HepG2 (cell line): ENCODE measurements around the gene RSAD1. TPM values are rescaled to one million over a fixed set of nuclear protein-coding genes. Genes with fewer than 3 reads are reported as not detected.

ENCODE experiments used
- ATF1 ChIP-seq: IDR thresholded peaks from 2 replicates; pipeline ENCODE4 v1.6.1; 2016; ENCODE audit warnings: mild to moderate bottlenecking, control low read depth
- BORCS8-MEF2B ChIP-seq: sonication (generic); formaldehyde crosslinking; IDR thresholded peaks from 2 replicates; pipeline ENCODE4 v1.8.0; 2022; ENCODE audit warnings: mild to moderate bottlenecking, missing genetic modification reagents
- DR1 ChIP-seq: sonication (generic); formaldehyde crosslinking; IDR thresholded peaks from 2 replicates; pipeline ENCODE4 v1.8.0; 2021; ENCODE audit warnings: mild to moderate bottlenecking, missing genetic modification reagents, inconsistent platforms
- MXI1 ChIP-seq: IDR thresholded peaks from 3 replicates; pipeline ENCODE4 v1.6.1; 2012; ENCODE audit warnings: low read depth, low read length, inconsistent platforms, borderline replicate concordance
- NFE2L2 ChIP-seq: fragments of 150-350 bp; IDR thresholded peaks from 2 replicates; pipeline ENCODE4 v1.6.1; 2014; ENCODE audit warnings: low read length
- SRSF9 ChIP-seq: fragments of 200-400 bp; formaldehyde crosslinking; IDR thresholded peaks from 2 replicates; pipeline ENCODE4 v1.6.1; 2018; ENCODE audit warnings: borderline replicate concordance, mild to moderate bottlenecking, low read depth, low read length; ENCODE audit not compliant: insufficient read depth, poor library complexity, severe bottlenecking
- THAP11 ChIP-seq: IDR thresholded peaks from 2 replicates; pipeline ENCODE4 v1.6.1; 2016; ENCODE audit warnings: missing biosample characterization, missing genetic modification reagents
- ZFP36 ChIP-seq: fragments of 150-350 bp; IDR thresholded peaks from 2 replicates; pipeline ENCODE4 v1.6.1; 2018; ENCODE audit warnings: borderline replicate concordance, low read length, low read depth; ENCODE audit not compliant: partially characterized antibody
- ZNF670 ChIP-seq: sonication (generic); formaldehyde crosslinking; IDR thresholded peaks from 2 replicates; pipeline ENCODE4 v1.8.0; 2022; ENCODE audit warnings: mild to moderate bottlenecking, missing genetic modification reagents, borderline replicate concordance
- ZNF7 ChIP-seq: IDR thresholded peaks from 2 replicates; pipeline ENCODE4 v1.6.1; 2016; ENCODE audit warnings: missing biosample characterization, missing genetic modification reagents
- polyA plus RNA-seq, 8 experiments: library from polyadenylated mRNA; depleted of rRNA in 3 of 8; stranded (reverse) in 7 of 8; unstranded in 1 of 8; fragments of >200 nt; fragmentation: Illumina TruSeq in 4 of 8; extraction: Trizol in 4 of 8; gene quantifications; 2 replicates each; pipeline versions ENCODE4 v1.2.1 to v1.2.3, GENCODE V29; 2011 to 2016; ENCODE audit warnings: low read depth in 4 of 8, missing spikeins in 1 of 8, mixed read lengths in 1 of 8; ENCODE audit not compliant: insufficient read depth in 1 of 8
- total RNA-seq, 5 experiments: library from RNA; depleted of rRNA; stranded (reverse); fragments of >200 nt; fragmentation: Illumina TruSeq; extraction: Trizol; gene quantifications; 2 replicates each; pipeline ENCODE4 v1.2.3, GENCODE V29; 2016; ENCODE audit warnings: low read depth in 1 of 5
- TF ChIP-seq, protein P1 (sequence below): sonication (generic); formaldehyde crosslinking; IDR thresholded peaks from 2 replicates; pipeline ENCODE4 v1.4.0; 2020; ENCODE audit warnings: low read depth, mild to moderate bottlenecking, missing genetic modification reagents
- TF ChIP-seq, protein P2 (sequence below): sonication (generic); formaldehyde crosslinking; IDR thresholded peaks from 2 replicates; pipeline ENCODE4 v1.5.1; 2020; ENCODE audit warnings: mild to moderate bottlenecking, missing genetic modification reagents, borderline replicate concordance
- TF ChIP-seq, protein P3 (sequence below): sonication (generic); formaldehyde crosslinking; IDR thresholded peaks from 2 replicates; pipeline ENCODE4 v1.5.0; 2020; ENCODE audit warnings: mild to moderate bottlenecking, missing genetic modification reagents
- TF ChIP-seq, protein P4 (sequence below), 2 experiments: sonication (generic) in 1 of 2; formaldehyde crosslinking in 1 of 2; IDR thresholded peaks; 2 replicates each; pipeline versions ENCODE4 v1.4.0 to v1.6.1; 2018 to 2020; ENCODE audit warnings: missing genetic modification reagents in 2 of 2, borderline replicate concordance in 1 of 2, low read depth in 1 of 2, mild to moderate bottlenecking in 1 of 2, missing biosample characterization in 1 of 2
- TF ChIP-seq, protein P5 (sequence below): IDR thresholded peaks from 2 replicates; pipeline ENCODE4 v1.6.1; 2018; ENCODE audit warnings: missing genetic modification reagents
- TF ChIP-seq, protein P6 (sequence below): sonication (generic); formaldehyde crosslinking; IDR thresholded peaks from 2 replicates; pipeline ENCODE4 v1.9.0; 2021; ENCODE audit warnings: missing genetic modification reagents, borderline replicate concordance

Gene RSAD1
- total and polyA plus RNA-seq, 2 of the 13 experiments (the other 11 are each of a cell fraction or from before 2014, with no cell fraction given) = 22.7 to 27.7 TPM

DNA sequence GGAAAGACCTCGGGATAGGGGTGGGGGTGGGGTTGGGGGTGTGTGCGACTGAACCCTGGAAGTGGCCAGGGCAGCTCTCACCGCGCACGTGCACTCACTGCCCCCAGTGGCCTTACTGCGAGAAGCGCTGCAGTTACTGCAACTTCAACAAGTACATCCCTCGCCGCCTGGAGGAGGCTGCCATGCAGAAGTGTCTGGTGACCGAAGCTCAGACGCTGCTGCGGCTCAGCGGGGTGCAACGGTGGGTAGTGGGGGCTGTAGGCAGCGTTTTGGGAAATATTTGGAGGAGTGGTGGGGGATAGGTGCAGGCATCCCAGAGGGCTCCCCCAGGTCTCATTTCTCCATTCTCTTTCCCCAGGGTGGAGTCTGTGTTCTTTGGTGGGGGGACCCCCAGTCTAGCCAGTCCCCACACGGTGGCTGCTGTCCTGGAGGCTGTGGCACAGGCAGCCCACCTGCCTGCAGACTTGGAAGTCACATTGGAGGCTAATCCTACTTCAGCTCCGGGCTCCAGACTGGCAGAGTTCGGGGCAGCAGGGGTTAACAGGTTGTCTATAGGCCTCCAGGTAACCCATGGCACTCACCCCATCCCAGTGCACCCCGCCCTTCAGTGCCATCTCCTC is 972 bp downstream of the RSAD1 start (continued):
- TF ChIP-seq ZNF670 = no peak
- no peak for TF ChIP-seq ZNF7 (CRISPR knock-in tag)
- no peak for TF ChIP-seq ATF1
- TF ChIP-seq, protein P1, sequence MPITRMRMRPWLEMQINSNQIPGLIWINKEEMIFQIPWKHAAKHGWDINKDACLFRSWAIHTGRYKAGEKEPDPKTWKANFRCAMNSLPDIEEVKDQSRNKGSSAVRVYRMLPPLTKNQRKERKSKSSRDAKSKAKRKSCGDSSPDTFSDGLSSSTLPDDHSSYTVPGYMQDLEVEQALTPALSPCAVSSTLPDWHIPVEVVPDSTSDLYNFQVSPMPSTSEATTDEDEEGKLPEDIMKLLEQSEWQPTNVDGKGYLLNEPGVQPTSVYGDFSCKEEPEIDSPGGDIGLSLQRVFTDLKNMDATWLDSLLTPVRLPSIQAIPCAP (CRISPR knock-in tag) = no peak
- TF ChIP-seq, protein P2, sequence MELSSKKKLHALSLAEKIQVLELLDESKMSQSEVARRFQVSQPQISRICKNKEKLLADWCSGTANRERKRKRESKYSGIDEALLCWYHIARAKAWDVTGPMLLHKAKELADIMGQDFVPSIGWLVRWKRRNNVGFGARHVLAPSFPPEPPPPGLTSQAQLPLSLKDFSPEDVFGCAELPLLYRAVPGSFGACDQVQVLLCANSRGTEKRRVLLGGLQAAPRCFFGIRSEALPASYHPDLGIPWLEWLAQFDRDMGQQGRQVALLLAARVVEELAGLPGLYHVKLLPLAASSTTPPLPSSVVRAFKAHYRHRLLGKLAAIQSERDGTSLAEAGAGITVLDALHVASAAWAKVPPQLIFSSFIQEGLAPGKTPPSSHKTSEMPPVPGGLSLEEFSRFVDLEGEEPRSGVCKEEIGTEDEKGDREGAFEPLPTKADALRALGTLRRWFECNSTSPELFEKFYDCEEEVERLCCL = no peak
- TF ChIP-seq SRSF9 = no peak
- TF ChIP-seq DR1 (CRISPR knock-in tag) = no peak
- TF ChIP-seq MXI1 = peak; percentile 70; the same call in 1 of the 3 replicates
- TF ChIP-seq NFE2L2 = no peak
- TF ChIP-seq, protein P3, sequence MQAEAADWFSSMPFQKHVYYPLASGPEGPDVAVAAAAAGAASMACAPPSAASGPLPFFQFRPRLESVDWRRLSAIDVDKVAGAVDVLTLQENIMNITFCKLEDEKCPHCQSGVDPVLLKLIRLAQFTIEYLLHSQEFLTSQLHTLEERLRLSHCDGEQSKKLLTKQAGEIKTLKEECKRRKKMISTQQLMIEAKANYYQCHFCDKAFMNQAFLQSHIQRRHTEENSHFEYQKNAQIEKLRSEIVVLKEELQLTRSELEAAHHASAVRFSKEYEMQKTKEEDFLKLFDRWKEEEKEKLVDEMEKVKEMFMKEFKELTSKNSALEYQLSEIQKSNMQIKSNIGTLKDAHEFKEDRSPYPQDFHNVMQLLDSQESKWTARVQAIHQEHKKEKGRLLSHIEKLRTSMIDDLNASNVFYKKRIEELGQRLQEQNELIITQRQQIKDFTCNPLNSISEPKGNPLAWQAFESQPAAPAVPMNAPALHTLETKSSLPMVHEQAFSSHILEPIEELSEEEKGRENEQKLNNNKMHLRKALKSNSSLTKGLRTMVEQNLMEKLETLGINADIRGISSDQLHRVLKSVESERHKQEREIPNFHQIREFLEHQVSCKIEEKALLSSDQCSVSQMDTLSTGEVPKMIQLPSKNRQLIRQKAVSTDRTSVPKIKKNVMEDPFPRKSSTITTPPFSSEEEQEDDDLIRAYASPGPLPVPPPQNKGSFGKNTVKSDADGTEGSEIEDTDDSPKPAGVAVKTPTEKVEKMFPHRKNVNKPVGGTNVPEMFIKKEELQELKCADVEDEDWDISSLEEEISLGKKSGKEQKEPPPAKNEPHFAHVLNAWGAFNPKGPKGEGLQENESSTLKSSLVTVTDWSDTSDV (CRISPR knock-in tag) = peak; percentile 35; the same call in 1 of the 2 replicates
- 0 out of 2 replicates have a peak, but pooled peaks have one; percentile 19 for TF ChIP-seq THAP11
- TF ChIP-seq ZFP36 = no peak
- TF ChIP-seq BORCS8-MEF2B (CRISPR knock-in tag) = 0 out of 2 replicates have a peak, but pooled peaks have one; percentile 43
- TF ChIP-seq, protein P4, sequence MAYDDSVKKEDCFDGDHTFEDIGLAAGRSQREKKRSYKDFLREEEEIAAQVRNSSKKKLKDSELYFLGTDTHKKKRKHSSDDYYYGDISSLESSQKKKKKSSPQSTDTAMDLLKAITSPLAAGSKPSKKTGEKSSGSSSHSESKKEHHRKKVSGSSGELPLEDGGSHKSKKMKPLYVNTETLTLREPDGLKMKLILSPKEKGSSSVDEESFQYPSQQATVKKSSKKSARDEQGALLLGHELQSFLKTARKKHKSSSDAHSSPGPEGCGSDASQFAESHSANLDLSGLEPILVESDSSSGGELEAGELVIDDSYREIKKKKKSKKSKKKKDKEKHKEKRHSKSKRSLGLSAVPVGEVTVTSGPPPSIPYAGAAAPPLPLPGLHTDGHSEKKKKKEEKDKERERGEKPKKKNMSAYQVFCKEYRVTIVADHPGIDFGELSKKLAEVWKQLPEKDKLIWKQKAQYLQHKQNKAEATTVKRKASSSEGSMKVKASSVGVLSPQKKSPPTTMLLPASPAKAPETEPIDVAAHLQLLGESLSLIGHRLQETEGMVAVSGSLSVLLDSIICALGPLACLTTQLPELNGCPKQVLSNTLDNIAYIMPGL (CRISPR knock-in tag; IDR thresholded peaks at IDR 0.05; ENCODE audit: borderline replicate concordance in 1 of 2, low read depth in 1 of 2) = peak in 1 of 2 experiments; percentile 66; a peak in 2 of 4 replicates
- TF ChIP-seq, protein P5, sequence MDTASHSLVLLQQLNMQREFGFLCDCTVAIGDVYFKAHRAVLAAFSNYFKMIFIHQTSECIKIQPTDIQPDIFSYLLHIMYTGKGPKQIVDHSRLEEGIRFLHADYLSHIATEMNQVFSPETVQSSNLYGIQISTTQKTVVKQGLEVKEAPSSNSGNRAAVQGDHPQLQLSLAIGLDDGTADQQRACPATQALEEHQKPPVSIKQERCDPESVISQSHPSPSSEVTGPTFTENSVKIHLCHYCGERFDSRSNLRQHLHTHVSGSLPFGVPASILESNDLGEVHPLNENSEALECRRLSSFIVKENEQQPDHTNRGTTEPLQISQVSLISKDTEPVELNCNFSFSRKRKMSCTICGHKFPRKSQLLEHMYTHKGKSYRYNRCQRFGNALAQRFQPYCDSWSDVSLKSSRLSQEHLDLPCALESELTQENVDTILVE (CRISPR knock-in tag) = peak; percentile 39; the same call in 1 of the 2 replicates
- TF ChIP-seq, protein P6, sequence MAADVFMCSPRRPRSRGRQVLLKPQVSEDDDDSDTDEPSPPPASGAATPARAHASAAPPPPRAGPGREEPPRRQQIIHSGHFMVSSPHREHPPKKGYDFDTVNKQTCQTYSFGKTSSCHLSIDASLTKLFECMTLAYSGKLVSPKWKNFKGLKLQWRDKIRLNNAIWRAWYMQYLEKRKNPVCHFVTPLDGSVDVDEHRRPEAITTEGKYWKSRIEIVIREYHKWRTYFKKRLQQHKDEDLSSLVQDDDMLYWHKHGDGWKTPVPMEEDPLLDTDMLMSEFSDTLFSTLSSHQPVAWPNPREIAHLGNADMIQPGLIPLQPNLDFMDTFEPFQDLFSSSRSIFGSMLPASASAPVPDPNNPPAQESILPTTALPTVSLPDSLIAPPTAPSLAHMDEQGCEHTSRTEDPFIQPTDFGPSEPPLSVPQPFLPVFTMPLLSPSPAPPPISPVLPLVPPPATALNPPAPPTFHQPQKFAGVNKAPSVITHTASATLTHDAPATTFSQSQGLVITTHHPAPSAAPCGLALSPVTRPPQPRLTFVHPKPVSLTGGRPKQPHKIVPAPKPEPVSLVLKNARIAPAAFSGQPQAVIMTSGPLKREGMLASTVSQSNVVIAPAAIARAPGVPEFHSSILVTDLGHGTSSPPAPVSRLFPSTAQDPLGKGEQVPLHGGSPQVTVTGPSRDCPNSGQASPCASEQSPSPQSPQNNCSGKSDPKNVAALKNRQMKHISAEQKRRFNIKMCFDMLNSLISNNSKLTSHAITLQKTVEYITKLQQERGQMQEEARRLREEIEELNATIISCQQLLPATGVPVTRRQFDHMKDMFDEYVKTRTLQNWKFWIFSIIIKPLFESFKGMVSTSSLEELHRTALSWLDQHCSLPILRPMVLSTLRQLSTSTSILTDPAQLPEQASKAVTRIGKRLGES (CRISPR knock-in tag) = no peak
